GM13976 (cell line): ENCODE measurements around the gene PCDH18.

Experiments used
- DNase-seq: peaks from one replicate; pipeline ENCODE4 v3.0.0; 2012; ENCODE audit warnings: low spot score
- in situ Hi-C: fragments of 300-500 bp; cut with MboI; formaldehyde crosslinking; loops from one replicate; pipeline ENCODE4 v1.12.0; 2022; ENCODE audit warnings: low sequenced_read_pairs, mixed read lengths, inconsistent platforms; ENCODE audit not compliant: unreplicated experiment
- TF ChIP-seq, protein P1 (sequence below): IDR thresholded peaks from 2 replicates; pipeline ENCODE4 v1.5.1; 2012; ENCODE audit warnings: borderline replicate concordance, mild to moderate bottlenecking; ENCODE audit not compliant: insufficient read depth; ENCODE audit errors: extremely low read depth, missing control alignments, control extremely low read depth

The PCDH18 gene, protein sequence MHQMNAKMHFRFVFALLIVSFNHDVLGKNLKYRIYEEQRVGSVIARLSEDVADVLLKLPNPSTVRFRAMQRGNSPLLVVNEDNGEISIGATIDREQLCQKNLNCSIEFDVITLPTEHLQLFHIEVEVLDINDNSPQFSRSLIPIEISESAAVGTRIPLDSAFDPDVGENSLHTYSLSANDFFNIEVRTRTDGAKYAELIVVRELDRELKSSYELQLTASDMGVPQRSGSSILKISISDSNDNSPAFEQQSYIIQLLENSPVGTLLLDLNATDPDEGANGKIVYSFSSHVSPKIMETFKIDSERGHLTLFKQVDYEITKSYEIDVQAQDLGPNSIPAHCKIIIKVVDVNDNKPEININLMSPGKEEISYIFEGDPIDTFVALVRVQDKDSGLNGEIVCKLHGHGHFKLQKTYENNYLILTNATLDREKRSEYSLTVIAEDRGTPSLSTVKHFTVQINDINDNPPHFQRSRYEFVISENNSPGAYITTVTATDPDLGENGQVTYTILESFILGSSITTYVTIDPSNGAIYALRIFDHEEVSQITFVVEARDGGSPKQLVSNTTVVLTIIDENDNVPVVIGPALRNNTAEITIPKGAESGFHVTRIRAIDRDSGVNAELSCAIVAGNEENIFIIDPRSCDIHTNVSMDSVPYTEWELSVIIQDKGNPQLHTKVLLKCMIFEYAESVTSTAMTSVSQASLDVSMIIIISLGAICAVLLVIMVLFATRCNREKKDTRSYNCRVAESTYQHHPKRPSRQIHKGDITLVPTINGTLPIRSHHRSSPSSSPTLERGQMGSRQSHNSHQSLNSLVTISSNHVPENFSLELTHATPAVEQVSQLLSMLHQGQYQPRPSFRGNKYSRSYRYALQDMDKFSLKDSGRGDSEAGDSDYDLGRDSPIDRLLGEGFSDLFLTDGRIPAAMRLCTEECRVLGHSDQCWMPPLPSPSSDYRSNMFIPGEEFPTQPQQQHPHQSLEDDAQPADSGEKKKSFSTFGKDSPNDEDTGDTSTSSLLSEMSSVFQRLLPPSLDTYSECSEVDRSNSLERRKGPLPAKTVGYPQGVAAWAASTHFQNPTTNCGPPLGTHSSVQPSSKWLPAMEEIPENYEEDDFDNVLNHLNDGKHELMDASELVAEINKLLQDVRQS

DNA sequence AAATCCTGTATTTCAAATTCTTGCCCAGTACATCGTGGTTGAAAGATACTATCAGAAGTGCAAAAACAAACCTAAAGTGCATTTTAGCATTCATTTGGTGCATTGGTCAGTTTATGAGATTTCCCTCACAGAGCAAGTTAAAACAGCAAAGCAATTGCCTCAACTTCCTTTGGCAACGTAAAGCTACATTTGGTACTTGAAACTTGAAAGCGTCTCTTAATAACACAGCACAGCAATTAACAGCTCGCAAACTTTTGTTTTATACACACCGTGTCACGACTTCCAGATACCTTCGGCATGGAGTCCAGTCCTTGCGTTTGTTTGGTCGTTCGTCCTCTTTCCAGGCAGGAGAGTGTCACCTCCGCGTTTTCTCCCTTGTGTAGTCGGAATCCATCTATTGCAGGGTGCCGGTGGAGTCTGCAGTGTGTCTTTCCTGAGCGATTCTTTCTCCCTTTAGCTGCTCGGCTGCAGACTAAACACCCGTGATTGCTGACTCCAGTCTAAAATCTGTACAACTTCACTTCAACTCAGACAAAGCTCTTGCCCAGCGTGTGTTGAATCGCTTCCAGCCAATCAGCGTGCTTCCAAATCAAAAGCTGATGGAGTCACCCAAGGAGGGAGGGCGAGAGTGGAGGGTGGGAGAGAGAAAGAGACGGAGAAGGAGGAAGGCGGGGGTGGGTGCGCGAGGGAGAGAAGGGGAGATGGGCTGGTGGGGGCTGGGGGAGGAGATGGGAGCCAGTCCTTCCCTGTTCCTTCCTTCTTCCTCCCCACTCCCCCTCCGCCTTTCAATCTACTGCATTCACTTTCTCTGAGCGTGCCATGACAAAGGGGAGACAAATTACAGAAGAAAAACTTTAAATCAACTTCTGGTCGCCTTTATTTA lies at the start of gene PCDH18:
TSS of gene PCDH18 (minus strand) at position 509 of the 883 bp plus-strand sequence. CDS start at position 103, 406 bp downstream.
- no peak for DNase-seq
- in situ Hi-C loops = no loop called here

DNA sequence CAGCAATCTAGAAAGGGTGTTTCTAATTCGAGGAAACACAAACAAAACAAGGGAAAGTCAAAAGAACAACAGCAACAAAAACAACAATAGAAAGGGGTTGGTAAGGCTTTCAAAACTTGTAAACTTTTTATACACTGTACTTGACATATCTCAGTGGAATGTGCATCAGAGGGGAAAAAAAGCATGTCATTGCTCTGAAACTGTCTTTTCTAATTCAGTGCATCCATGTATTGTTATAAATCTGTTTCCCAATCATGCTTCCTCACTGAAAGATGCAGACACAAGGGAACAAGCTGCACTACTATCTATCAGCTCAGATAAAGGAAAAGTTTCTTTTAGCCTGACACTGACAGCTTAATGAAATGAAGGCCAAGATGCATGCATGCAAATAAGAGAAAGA lies 44.2 kb upstream of the PCDH18 start:
- TF ChIP-seq, protein P1, sequence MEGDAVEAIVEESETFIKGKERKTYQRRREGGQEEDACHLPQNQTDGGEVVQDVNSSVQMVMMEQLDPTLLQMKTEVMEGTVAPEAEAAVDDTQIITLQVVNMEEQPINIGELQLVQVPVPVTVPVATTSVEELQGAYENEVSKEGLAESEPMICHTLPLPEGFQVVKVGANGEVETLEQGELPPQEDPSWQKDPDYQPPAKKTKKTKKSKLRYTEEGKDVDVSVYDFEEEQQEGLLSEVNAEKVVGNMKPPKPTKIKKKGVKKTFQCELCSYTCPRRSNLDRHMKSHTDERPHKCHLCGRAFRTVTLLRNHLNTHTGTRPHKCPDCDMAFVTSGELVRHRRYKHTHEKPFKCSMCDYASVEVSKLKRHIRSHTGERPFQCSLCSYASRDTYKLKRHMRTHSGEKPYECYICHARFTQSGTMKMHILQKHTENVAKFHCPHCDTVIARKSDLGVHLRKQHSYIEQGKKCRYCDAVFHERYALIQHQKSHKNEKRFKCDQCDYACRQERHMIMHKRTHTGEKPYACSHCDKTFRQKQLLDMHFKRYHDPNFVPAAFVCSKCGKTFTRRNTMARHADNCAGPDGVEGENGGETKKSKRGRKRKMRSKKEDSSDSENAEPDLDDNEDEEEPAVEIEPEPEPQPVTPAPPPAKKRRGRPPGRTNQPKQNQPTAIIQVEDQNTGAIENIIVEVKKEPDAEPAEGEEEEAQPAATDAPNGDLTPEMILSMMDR = no peak
- in situ Hi-C loops = no loop called here
- no peak for DNase-seq

More for the DNA sequence above, at the start of gene PCDH18:
- TF ChIP-seq, protein P1 = no peak

DNA sequence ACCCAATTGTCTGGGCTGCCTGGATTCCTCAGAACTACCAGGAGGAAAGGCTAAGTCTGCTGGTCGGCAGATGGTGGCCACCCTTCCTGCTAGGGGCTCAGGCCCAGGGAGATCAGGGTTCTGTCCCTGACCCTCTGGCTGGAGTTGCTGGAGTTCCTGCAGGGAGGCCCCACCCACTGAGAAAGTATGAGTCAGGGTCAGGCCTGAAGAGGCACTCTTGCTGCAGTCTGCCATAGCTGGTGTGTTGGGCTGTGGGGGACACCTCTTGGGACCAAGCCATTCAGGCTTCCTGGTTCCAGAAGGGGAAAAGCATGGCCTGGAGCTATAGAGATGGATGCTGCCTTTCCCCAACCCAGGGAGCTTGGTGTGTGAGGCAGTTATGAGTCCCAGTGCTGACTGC lies 40.4 kb upstream of the PCDH18 start:
- DNase-seq = no peak
- in situ Hi-C loops = no loop called here
- TF ChIP-seq, protein P1 = no peak

DNA sequence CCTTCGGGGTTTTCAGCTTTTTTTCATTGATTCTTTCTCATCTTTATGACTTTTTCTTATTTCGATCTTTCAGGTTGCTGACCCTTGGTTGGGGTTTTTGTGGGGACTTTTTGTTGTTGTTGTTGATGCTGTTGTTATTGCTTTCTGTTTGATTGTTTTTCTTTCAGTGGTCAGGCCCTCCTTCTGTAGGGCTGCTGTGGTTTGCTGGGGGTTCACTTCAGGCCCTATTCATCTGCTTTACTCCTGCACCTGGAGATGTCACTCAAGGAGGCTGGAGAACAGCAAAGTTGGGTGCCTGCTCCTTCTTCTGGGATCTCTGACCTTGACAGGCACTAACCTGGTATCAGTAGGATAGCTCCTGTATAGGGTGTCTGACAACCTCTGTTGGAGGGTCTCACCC lies 39.9 kb upstream of the PCDH18 start:
- in situ Hi-C loops = no loop called here
- DNase-seq = no peak
- TF ChIP-seq, protein P1 = no peak

DNA sequence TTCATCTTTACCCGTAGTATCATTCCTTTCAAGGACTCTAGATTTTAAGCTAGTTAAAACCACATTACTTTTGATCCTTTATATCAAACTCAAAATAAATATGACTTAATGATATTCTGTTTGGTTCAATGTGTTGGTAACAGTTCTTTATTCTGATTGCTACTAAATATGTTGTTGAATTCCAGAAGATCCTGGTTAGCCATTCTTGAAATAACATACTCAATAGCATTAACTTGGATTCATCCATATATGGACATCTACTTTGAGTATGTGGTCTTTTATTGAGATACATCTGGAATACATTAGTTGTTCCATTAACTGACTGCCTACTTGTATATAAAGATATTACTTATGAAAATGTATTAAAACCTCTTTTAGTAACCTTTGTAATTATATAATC lies 27.5 kb upstream of the PCDH18 start:
- no peak for DNase-seq
- in situ Hi-C loops = no loop called here
- TF ChIP-seq, protein P1 = no peak
